Measurements from ENCODE around the gene GALNT2.

GALNT2 gene

GRCh38 chr1:230176871-230177411, 109.9 kb downstream of the GALNT2 start:
- TF ChIP-seq SPI1 (IDR thresholded peaks at IDR 0.05; ENCODE audit: low read depth, low read length) (peak; percentile 39; the same call in 1 of the 2 replicates), POLR2A (IDR thresholded peaks at IDR 0.05; ENCODE audit: low read depth, low read length) (no peak)
- DNase-seq (ENCODE audit: insufficient read length, low spot score), result no peak
- FAIRE-seq, result peak; percentile 81

- no peak for DNase-seq (ENCODE audit: insufficient read length, low spot score)
- no peak for FAIRE-seq
- TF ChIP-seq POLR2AphosphoS5 (IDR thresholded peaks at IDR 0.05; ENCODE audit: low read depth, low read length), result no peak
- no peak for TF ChIP-seq TAF1 (IDR thresholded peaks at IDR 0.05; ENCODE audit: low read depth, low read length)
- TF ChIP-seq POLR2A (IDR thresholded peaks at IDR 0.05; ENCODE audit: low read depth, low read length), result no peak
Measured at GRCh38 chr1:230179249-230179648, 112.2 kb downstream of the GALNT2 start.

GRCh38 chr1:230185076-230186001, 118.3 kb downstream of the GALNT2 start:
- FAIRE-seq, result no peak
- TF ChIP-seq TAF1 (IDR thresholded peaks at IDR 0.05; ENCODE audit: low read depth, low read length) (no peak), POLR2AphosphoS5 (IDR thresholded peaks at IDR 0.05; ENCODE audit: low read depth, low read length) (no peak), POU2F2 (IDR thresholded peaks at IDR 0.05; ENCODE audit: low read depth, low read length) (no peak), PAX5 (IDR thresholded peaks at IDR 0.05; ENCODE audit: insufficient read depth, low read length, severe bottlenecking) (no peak), SPI1 (IDR thresholded peaks at IDR 0.05; ENCODE audit: low read depth, low read length) (no peak)

GRCh38 chr1:230186003-230186863, 119.2 kb downstream of the GALNT2 start:
- DNase-seq (ENCODE audit: insufficient read length, low spot score) (no peak), FAIRE-seq (no peak)
- TF ChIP-seq POU2F2 (IDR thresholded peaks at IDR 0.05; ENCODE audit: low read depth, low read length) (no peak), POLR2A (IDR thresholded peaks at IDR 0.05; ENCODE audit: low read depth, low read length) (no peak), TAF1 (IDR thresholded peaks at IDR 0.05; ENCODE audit: low read depth, low read length) (no peak), SPI1 (IDR thresholded peaks at IDR 0.05; ENCODE audit: low read depth, low read length) (no peak), PAX5 (IDR thresholded peaks at IDR 0.05; ENCODE audit: insufficient read depth, low read length, severe bottlenecking) (no peak), POLR2AphosphoS5 (IDR thresholded peaks at IDR 0.05; ENCODE audit: low read depth, low read length) (no peak)

More at GRCh38 chr1:230185076-230186001, 118.3 kb downstream of the GALNT2 start:
- DNase-seq (ENCODE audit: insufficient read length, low spot score), result no peak

- no peak for DNase-seq (ENCODE audit: insufficient read length, low spot score)
- FAIRE-seq, result peak; percentile 75
- TF ChIP-seq PAX5 (IDR thresholded peaks at IDR 0.05; ENCODE audit: insufficient read depth, low read length, severe bottlenecking) (no peak), SPI1 (IDR thresholded peaks at IDR 0.05; ENCODE audit: low read depth, low read length) (no peak), POLR2AphosphoS5 (IDR thresholded peaks at IDR 0.05; ENCODE audit: low read depth, low read length) (no peak), POU2F2 (IDR thresholded peaks at IDR 0.05; ENCODE audit: low read depth, low read length) (no peak), POLR2A (IDR thresholded peaks at IDR 0.05; ENCODE audit: low read depth, low read length) (no peak), TAF1 (IDR thresholded peaks at IDR 0.05; ENCODE audit: low read depth, low read length) (no peak)
Measured at GRCh38 chr1:230186874-230187273, 119.8 kb downstream of the GALNT2 start.

GRCh38 chr1:230187290-230187689, 120.3 kb downstream of the GALNT2 start:
- DNase-seq (ENCODE audit: insufficient read length, low spot score) (no peak), FAIRE-seq (no peak)
- no peak for TF ChIP-seq POLR2AphosphoS5 (IDR thresholded peaks at IDR 0.05; ENCODE audit: low read depth, low read length)
- no peak for TF ChIP-seq POLR2A (IDR thresholded peaks at IDR 0.05; ENCODE audit: low read depth, low read length)
- no peak for TF ChIP-seq TAF1 (IDR thresholded peaks at IDR 0.05; ENCODE audit: low read depth, low read length)
- no peak for TF ChIP-seq PAX5 (IDR thresholded peaks at IDR 0.05; ENCODE audit: insufficient read depth, low read length, severe bottlenecking)
- no peak for TF ChIP-seq POU2F2 (IDR thresholded peaks at IDR 0.05; ENCODE audit: low read depth, low read length)
- TF ChIP-seq SPI1 (IDR thresholded peaks at IDR 0.05; ENCODE audit: low read depth, low read length), result no peak

GRCh38 chr1:230188826-230189225, 121.8 kb downstream of the GALNT2 start:
- TF ChIP-seq POLR2AphosphoS5 (IDR thresholded peaks at IDR 0.05; ENCODE audit: low read depth, low read length), result no peak
- no peak for TF ChIP-seq TAF1 (IDR thresholded peaks at IDR 0.05; ENCODE audit: low read depth, low read length)
- TF ChIP-seq POLR2A (IDR thresholded peaks at IDR 0.05; ENCODE audit: low read depth, low read length), result no peak
- no peak for TF ChIP-seq SPI1 (IDR thresholded peaks at IDR 0.05; ENCODE audit: low read depth, low read length)
- no peak for TF ChIP-seq POU2F2 (IDR thresholded peaks at IDR 0.05; ENCODE audit: low read depth, low read length)
- no peak for TF ChIP-seq PAX5 (IDR thresholded peaks at IDR 0.05; ENCODE audit: insufficient read depth, low read length, severe bottlenecking)
- no peak for DNase-seq (ENCODE audit: insufficient read length, low spot score)

GRCh38 chr1:230189341-230189740, 122.3 kb downstream of the GALNT2 start:
- FAIRE-seq (no peak), DNase-seq (ENCODE audit: insufficient read length, low spot score) (no peak)
- no peak for TF ChIP-seq POLR2AphosphoS5 (IDR thresholded peaks at IDR 0.05; ENCODE audit: low read depth, low read length)
- no peak for TF ChIP-seq POLR2A (IDR thresholded peaks at IDR 0.05; ENCODE audit: low read depth, low read length)
- no peak for TF ChIP-seq TAF1 (IDR thresholded peaks at IDR 0.05; ENCODE audit: low read depth, low read length)
- TF ChIP-seq SPI1 (IDR thresholded peaks at IDR 0.05; ENCODE audit: low read depth, low read length), result no peak

More at GRCh38 chr1:230188826-230189225, 121.8 kb downstream of the GALNT2 start:
- FAIRE-seq, result no peak

- TF ChIP-seq POLR2A (IDR thresholded peaks at IDR 0.05; ENCODE audit: low read depth, low read length) (no peak), SPI1 (IDR thresholded peaks at IDR 0.05; ENCODE audit: low read depth, low read length) (no peak), TAF1 (IDR thresholded peaks at IDR 0.05; ENCODE audit: low read depth, low read length) (no peak), POLR2AphosphoS5 (IDR thresholded peaks at IDR 0.05; ENCODE audit: low read depth, low read length) (no peak), PAX5 (IDR thresholded peaks at IDR 0.05; ENCODE audit: insufficient read depth, low read length, severe bottlenecking) (no peak), POU2F2 (IDR thresholded peaks at IDR 0.05; ENCODE audit: low read depth, low read length) (no peak)
- FAIRE-seq, result no peak
- no peak for DNase-seq (ENCODE audit: insufficient read length, low spot score)
Measured at GRCh38 chr1:230189824-230190223, 122.8 kb downstream of the GALNT2 start.
